ENCODE data around the gene WASL.
A peak's percentile ranks its signal among the peaks of the same experiment; 100 is the strongest.
"Not testable (repeated sequence)": the region's sequence is repeated elsewhere in the genome, so short reads cannot be mapped to it uniquely, and the experiment has no call there.

The WASL gene

DNA sequence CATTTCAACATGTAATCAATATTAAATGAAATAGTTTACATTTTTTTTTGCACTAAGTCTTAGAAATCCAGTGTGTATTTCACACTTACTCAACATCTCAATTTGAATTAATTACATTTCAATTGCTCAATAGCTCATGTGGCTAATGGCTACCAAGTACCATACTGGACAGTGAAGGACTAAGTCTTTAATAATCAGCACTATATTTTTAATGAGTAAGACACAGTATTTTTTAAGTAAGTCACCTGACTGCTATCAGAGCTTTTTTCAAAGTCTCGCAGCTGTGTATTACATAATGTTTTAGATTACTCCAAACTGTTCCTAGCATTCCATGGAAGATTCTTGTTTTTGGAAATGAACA, 19.6 kb downstream of the WASL start:
- DNase-seq: no peak

DNA sequence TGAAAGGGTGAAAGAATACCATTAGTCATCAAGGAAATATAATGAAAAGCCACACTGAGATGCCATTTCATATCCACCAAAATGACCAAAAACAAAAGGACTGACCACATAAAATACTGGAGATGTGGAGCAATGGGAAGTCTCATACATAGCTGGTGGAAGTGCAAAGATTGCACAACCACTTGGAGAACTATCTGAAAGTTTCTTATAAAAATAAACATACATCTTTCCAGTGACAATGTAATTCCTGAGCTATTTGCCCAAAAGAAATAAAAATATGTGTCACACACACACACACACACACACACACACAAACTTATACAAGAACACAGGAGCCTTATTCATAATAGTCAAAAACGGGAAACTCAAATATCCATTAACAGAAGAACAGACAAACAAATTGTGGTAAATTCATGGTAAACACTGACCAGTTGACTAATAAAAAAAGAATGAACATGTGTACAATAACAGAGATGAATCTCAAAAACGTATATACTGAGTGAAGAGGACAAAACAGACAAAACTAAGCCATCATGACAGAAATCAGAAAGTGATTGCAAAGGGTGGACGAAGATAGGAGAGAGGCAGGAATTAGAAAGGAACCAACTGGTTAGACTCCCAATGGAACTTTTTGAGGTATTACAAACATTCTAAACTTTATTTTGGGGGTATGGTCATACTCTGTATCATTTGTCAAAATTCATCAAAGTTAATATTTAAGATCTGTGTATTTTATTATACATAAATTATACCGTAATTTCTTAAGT, 21.5 kb downstream of the WASL start:
- DNase-seq: peak; percentile 55

DNA sequence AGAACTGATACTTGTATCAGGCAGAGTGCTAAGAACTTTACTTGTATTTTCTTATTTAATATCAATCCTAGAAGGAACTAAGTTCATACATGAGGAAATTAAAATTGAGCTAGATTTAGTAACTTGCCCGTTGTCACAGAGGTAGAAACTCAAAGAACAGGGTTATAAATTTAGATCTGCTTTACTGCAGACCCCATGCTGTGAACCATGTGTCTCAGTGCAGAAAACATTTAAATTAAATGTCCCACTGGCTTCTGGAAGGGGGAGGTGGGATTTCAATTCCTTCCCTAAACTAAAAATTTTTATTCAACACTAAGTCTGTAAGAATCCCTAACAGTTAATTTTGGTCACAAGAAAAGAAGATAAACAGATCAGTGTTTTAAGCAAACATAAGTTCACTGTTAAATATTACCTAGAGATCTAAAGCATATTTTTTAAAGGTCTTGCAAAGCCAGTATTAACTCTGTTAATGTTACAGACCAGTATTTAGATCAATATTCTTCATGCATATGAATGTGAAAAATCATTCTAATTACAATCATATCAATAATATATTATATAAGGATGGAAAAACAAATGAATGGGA, 23.1 kb downstream of the WASL start:
- DNase-seq: no peak

DNA sequence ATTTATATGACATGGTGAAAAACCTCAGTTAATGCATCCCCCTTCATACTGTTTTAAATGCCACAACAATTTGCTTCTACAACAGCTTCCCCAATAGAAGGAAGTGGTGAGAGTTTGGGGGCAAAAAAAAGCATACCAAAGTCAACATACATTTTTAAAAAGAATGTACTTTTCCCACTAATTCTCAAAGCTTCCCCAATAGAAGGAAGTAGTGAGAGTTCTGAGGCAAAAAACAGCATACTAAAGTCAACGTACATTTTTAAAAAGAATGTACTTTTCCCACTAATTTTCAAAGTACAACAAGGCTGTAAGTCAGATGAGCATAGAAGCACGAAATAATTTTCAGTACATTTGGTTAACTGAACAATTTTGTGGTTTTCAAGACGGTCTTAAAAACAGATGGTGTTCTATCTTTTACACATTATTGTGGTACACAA, 24.0 kb downstream of the WASL start:
- no peak for DNase-seq

DNA sequence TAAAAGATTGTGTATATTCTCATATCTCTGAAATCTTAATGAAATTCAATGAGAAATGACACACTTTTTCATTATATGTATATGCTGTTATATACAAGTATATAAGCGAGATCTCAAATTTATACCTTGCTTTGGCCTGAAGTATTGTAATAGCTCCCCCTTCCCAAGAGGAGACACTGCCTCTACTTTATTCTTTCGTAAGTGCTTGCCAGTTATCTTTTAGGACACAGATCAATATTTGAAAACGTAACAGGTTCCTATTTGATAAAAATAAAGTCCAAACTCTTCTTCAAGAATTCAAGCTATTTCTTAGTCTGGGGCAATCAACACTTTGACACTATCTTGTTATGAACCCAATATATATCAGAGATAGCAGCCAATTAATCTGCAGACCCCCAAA, 24.9 kb downstream of the WASL start:
- no peak for DNase-seq

DNA sequence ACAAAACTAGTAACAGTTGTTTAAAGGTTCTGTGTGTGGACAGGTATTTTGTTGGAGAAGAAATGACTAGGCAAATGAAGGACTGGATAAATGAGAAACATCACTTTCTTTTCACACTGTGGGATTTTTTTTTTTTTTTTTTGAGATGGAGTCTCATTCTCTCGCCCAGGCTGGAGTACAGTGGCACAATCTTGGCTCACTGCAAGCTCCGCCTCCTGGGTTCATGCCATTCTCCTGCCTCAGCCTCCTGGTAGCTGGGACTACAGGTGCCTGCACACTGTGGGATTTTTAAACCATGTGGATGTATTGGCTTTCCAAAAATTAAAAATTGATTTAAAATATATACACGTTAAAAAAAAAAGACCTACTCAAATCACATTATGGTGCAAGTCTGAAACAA, 28.3 kb downstream of the WASL start:
- DNase-seq: not testable (repeated sequence)

DNA sequence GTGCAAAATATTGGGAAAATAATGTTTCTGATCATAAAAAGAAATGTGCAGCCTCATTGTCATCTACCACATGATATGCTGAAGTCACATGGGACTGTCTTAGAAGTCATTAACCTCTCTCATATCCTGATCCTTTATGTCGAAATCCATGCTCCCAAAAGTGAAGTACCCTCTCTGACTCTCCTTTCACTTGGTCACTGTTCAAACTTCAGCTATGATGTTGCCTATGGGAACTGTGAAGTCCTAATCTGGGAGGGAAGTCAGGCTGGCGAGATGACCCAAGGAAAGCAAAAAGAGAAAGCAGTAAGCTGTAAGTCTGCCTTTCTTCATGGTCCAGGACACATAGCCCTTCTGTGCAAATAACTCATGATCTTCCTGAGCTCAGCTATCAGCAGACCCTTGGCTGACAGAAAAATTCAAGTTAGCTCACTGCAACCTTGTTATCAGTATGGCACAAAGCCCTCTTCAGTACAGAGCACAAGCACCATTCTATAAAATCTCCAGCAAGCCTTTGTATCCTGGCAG, 29.5 kb downstream of the WASL start:
- peak; percentile 22 for DNase-seq

DNA sequence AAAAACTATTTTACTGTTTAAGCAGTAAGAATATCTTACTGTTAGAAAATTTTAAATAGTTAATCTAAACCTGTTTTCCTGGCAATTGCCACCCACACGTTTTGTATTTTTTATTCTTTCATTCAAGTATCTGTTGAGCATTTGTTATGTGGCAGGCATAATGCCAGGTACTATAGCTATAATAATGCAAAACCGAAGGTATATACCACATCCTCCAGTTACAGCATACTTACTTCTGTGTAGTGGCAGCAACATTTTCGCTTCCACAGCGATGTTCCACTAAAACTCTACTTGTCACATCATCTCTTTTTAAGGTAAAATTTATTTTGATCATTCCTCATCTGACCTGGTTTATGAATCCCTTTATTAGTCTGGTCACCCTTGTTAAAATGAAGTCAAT, 30.0 kb downstream of the WASL start:
- no peak for DNase-seq

DNA sequence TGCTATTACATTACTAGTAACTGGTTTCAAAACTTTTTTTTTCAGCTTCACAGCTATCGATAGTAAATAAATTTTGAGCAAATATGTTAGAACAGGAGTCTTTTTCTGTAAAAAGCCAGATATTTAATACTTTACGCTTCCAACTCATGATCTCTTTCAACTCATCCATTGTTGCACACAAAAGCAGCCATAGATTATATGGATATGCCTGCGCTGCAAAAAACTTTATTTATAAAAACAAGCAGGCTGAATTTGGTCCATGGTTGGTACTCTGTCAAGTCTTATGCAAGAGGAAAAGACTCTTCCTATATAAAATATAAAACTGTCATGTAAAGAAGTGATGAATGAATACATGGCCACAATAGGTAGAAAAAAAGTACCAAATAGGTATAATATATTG, 31.1 kb downstream of the WASL start:
- no peak for DNase-seq

DNA sequence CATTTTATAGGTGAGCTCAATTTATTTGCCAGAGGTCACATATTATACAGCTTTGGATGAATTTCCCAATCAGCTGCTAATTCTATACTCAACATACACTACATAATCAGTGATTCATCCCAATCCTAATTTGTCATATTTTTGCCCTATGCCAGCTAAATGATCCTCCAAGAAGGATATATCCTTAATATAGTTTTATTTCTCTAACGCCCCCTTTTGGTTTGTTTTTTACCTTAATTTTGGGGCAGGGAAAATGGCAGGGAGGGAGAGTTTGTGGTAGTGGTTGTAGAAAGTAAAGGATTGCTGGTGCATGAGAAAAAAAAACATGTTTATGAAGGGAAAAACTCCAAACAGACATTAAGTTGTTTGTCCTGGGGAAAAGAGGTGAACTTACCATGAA, 31.9 kb downstream of the WASL start:
- no peak for DNase-seq

DNA sequence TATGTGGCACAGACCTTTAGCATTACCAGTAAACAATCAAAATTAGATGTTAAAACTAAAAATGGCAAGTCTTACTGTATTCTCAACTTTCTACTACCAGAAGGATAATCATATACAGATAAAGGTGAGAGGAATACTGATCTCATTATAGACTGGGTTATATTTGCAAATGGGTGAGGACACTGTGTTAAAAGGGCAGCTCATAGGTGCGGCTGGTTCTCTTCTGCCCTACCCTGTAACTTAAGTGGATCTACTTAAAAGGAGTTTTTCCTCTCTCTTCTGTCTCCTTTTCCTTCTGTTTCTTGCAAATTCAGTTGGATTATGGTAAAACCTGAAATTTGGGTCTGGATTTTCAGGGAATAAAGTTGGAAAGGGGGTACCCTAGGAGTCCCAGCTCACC, 33.0 kb downstream of the WASL start:
- no peak for DNase-seq

DNA sequence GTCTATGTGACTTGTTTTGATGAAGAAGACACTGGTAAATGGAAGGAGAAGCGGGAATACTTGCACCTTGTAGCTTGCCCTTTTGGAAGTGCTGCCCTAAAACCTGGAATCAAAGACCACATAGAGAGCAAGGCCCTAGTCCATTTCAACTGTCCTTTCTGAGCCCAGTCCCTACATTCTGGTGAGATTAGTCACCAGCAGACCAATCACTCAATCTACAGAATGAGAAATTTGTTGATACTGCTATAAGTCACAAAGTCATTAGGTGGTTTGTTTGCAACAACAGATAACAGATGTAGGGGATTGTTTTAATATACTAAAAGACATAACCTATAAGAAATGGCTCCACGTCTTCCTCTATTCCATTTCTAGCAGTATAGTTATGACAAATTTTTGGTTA, 33.6 kb downstream of the WASL start:
- peak; percentile 10 for DNase-seq

DNA sequence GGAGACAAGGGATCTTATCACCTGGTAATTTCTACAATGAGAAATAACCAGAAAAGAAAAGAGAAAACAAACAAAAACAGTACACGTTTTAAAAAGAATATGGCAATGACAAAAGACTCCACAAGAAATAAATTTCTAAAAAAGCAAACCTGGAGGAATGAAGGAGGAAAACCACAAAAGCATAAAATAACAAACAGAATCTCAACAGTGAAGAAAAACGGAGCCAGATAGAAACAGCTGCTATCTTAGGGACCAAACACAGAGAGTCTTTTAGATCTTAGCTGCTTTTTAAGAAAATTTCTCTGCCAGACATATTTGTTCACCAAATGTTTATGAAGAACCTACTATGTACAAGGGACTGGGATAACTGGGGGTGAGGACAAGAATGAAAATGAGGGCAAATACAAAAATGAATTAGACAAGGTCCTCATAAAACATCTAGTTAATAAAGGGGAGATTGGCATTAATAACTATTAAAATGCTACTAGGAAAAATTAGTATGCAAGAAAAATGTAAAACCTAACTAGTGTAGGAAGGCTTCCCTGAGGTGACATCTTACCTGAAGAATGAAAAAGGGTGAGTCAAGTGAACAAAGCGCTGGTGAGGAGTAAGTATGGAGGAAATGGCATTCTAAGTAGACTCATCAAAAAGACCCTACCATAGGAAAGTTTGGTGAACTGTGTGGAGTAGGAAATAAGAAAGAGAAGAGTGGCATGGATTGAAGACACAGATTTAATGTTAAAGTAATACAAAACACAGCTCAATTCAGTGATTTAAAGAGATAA, 34.3 kb downstream of the WASL start:
- peak; percentile 5 for DNase-seq

DNA sequence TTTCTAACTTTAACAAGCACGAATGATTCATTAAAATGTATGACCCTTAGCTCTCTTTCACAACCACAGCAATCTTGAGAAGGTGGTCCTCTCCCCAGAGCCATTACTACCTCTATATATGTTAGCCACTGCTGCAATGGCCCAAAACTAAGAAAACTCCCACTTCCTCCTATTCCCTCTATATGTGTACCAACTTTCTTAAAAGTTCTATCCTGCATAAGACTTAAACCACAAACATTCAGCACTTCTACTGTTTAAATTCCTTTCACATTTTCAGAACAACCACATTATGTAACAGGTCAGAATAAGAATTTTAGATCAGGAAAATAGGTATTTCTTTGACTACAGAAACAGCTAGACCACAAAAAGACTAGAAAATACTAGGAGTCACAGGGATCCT, 36.2 kb downstream of the WASL start:
- peak; percentile 74 for DNase-seq

DNA sequence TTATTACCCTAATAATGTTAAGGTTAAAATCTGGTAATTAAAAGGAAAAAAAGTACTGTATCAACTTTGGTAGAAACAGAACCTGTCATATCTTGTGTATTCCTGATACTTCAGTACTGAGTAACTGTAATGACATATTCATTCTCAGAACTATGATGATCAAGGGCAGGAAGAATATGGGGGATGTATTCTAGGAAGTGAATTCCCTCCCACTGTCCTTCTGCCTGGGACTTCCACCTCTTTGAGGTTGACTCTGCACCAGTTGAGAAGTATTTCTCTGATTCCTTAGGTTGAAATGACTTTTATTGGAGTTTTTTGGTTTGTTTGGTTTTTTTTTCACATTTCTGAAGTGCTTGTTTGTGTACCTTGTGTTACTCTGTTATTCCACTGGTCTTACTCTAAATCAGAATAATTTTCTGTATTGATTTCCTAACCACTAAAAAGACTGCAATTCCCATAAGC, 36.9 kb downstream of the WASL start:
- peak; percentile 7 for DNase-seq

DNA sequence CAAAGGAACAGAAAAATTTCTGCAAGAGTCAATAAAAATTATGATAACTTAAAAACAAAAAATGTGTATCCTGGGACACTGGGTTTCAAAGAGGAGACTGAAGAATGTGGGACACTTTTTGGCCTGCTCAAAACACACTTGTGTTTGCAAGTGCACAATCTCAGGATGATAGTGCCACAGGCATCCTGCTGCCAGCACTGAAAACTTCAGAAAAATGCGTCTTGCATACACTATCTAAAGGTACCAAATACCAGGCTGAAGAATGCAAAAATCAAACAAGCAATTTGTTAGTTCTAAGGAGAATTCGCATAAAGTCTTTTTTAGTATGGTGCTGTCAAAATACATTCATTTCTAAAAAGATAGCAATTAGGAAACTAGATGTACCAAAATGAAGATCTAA, 38.1 kb downstream of the WASL start:
- DNase-seq: no peak

DNA sequence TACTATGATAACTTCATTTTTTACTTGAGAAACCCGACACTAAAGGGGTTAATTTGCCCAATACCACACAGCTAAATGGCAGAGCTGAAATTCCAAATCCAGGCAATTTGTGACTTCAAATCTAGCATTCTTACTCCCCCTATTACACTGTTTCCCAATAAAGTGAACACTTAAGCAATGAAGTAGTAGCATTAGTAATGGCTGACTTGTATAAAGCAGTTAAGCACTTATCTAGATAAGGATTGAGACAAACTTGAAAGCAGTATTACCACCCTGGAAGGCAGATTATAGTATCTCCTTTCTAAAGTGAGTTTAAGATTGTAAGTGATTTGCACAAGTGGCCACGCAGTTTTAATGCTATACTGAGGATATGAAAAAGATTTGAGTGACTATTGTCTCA, 39.3 kb downstream of the WASL start:
- peak; percentile 35 for DNase-seq

DNA sequence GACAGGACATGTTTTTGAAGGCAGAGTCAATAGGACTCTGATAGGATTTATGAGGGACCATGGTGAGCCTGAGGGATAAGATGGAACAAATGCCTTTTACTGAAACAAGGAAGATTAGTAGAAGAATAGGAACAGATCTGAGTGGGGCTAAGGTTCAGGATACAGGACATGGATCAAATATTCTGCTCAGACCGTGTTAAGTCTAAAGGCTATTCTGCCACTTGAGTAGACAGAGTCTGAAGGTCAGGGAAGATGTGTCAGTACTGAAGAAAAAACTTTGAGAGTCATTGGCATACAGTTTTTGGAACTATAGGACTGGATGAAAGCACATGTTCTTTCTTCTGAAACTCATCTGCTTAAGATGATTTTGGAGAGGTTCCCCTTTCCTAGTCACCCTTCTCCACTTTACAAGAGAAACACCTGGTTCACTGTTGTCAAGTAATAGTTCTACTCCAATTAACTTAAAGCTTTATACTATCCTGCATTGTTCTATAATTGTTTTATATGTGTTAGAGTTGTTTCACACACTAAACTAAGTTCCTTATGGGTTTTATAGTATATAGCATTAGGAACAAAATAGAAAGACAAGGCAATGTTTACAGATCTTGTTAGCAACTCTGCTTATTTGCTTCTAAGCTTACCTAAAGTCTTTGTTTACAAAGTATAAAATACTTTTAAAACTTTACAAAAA, 43.4 kb downstream of the WASL start:
- DNase-seq: no peak

DNA sequence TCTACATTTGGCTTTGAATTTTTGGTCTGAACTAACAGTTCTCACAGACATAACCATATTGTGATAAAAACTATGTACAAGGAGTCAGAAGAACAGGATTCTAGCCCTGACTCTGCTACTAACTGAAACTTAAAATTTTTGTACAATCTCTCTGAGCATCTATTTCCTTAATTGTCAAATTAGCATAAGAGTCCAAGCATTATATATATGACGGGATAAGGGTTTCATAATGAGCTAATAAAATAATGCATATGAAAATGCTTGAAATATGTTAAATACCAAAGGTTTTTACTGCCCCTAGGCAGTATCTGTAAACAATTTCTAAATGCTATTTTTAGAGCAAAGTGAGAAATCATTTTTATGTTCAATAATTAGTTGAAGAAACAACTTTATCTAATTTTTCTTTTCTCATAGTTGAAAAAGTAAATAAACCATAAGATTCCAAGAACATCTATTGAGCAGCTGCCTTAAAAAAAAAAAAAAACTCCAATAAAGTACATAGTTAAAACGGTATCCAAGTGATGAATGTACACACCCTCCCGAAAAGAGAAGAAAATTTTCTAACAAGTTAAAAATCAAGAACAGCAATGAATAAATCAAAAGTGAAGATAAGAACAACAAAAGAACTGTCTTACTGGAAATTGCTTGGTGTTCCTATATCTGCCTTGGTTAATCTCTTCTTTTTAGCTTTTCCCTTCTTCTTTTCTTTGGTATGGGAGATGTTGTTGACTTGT, 52.7 kb downstream of the WASL start:
- DNase-seq: no peak

DNA sequence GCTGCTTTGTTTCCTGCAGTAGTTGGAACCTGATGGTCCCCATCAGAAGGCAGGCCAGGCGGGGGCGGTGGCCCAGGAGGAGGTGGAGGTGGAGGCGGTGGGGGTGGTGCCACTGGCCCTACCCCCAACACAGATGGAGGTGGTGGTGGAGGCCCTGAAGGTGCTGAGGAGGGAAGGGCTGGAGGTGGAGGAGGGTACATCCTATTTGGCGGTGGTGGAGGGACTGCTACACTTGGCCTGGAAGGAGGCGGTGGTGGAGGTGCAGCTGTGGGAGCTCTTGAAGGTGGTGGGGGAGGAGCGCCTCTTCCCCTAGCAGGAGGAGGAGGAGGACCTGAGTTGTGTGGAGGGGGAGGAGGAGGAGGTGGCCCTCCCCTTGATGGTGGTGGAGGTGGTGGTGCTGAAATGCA, 56.3 kb downstream of the WASL start:
- DNase-seq: no peak

DNA sequence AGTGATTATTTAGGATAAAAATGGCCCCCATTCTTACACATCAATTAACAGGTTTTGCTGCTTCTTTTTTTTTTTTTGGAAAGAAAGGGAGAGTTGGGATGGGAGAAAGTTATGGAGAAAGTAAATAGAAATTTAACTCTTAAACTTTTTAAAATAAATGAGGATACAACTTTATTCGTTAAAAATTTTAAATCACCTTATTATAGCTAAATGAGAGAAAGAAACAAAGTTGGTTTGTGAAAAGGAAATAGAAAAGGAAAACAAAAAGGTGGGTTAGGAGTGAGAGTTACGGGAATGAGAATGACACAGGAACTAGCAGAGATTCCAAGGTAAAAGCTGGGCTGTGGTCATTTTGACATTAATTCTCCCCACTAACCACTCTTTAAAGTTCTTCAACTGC, 58.3 kb downstream of the WASL start:
- DNase-seq: no peak

DNA sequence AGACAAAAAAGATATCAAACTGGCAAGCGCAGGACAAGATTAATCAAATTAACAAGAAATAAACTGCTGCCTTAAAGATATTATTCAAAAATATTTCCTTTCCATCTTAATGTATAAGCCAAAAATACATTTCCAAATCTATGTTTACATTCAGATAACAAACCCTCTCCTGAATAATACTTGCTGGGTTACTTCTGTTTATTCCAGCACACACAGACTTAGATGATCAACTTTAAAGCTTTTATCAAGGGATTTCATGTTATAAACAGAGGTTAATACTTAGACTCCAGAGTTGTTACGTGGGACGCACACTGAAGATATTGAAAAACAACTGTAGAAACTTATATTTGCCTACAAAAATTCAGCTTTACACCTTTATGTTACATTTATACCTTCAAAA, 59.6 kb downstream of the WASL start:
- DNase-seq: no peak

DNA sequence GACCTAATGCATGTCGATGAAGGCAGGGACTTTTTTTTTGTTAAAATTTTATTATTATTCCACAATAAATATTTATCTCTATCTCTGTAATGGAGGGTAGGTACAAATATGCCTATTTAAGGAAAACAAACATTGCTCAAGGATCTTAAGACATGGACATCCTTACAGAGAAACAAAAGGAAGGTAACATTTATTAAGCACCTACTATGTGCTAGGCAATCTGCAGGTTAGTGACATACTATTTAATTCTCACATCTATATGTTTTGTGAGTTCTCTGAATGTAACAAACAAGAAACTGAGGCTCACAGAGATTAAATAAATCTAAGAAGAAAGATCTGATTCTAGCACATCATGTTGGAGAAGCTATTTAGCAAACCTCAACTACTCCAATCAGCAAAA, 61.1 kb downstream of the WASL start:
- DNase-seq: no peak
